Measurements from ENCODE around the gene LDLRAD4.

- no peak for TF ChIP-seq GATA2 (IDR thresholded peaks at IDR 0.05; ENCODE audit: low read depth, low read length)
- no peak for TF ChIP-seq GATA3 (IDR thresholded peaks at IDR 0.05; ENCODE audit: low read depth, low read length)
Measured at GRCh38 chr18:13302040-13302439, 83.5 kb downstream of the LDLRAD4 start.
